Left renal pelvis (tissue), 4 donors: ENCODE results near the gene CHRNA9. TPM values are rescaled to one million over a fixed set of nuclear protein-coding genes. Genes with fewer than 3 reads are reported as not detected.
"Not testable (repeated sequence)": the region's sequence is repeated elsewhere in the genome, so short reads cannot be mapped to it uniquely, and the experiment has no call there.

Experiments used
- DNase-seq, 4 donors: peaks; one replicate each; pipeline ENCODE4 v3.0.0-alpha.2; 2013; ENCODE audit warnings: low read depth in 4 of 4, low spot score in 3 of 4
- polyA plus RNA-seq, 4 donors: library from polyadenylated mRNA; unstranded; fragments of 120-200 nt; gene quantifications; one replicate each; pipeline ENCODE4 v1.2.1, GENCODE V29; 2013; ENCODE audit not compliant: insufficient read length in 4 of 4

The CHRNA9 gene, protein sequence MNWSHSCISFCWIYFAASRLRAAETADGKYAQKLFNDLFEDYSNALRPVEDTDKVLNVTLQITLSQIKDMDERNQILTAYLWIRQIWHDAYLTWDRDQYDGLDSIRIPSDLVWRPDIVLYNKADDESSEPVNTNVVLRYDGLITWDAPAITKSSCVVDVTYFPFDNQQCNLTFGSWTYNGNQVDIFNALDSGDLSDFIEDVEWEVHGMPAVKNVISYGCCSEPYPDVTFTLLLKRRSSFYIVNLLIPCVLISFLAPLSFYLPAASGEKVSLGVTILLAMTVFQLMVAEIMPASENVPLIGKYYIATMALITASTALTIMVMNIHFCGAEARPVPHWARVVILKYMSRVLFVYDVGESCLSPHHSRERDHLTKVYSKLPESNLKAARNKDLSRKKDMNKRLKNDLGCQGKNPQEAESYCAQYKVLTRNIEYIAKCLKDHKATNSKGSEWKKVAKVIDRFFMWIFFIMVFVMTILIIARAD
- polyA plus RNA-seq: 1 to 10 TPM in 2 of 4 donors, under 1 TPM in 2; 0.19 to 1.8 (median 1.3) TPM

DNA sequence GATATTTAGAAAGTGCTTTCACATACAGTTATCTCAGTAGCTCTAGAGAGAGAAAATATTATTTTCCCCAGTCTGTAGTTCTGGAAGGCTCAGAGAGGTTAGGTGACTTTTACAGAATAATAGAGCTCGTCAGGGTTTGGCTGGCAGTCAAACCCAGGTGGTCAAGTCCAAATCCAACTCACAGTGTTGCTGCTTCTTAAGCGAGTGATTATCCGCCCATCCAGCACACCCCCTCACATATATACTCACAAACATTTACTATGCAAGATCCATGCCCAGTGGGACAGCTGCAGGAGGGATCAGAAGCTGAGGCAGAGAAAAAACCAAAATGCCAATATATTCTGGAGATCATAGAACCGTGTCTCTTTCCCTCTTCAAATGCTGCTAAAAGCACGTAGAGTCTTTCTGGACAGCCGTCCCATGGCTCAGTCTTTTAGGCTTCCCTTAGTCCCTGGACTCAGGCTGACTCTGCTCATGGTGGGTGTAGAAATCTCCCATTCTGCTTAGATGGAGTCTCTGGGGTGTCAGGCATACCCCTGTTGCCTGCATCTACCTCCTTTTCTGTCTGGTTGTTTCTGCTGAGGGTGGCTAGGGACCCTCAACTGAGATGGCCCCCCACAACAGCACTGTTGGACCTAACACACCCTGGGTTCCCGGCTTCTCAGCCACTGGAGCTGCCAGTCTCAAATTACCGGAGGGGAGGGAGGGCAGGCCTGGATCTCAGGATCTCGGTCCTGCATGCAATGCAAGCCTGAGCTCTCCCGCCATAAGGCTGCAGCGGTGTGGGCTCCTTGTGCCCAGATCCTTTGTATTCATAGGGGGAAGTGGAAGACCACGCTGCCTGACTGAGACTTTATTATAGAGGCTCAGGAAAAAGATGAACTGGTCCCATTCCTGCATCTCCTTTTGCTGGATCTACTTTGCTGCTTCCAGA is at the start of gene CHRNA9:
CHRNA9 (plus strand) TSS at position 743 of the 934 bp plus-strand sequence; CDS start at position 878, 135 bp downstream.
- DNase-seq: no peak

DNA sequence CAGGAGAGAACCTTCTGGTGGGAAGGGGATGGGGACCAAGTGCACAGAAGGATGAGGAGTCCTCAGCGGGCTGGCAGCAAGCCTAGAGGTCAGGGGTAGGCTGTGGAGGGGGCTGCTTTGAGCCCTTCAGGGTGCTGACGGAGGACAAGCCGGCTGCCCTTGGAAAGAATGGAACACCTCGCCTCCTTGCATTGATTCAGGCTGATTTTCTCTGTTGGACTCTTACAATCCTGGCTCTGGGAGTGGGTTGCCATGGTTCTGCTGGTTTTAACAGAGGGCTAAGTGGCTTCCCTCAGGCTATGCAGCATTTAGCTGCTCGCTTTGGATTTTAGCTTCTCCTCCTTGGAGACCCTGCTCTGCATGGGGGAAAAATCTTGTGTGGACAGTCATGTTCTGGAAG is 49.4 kb upstream of the CHRNA9 start:
- DNase-seq: no peak

DNA sequence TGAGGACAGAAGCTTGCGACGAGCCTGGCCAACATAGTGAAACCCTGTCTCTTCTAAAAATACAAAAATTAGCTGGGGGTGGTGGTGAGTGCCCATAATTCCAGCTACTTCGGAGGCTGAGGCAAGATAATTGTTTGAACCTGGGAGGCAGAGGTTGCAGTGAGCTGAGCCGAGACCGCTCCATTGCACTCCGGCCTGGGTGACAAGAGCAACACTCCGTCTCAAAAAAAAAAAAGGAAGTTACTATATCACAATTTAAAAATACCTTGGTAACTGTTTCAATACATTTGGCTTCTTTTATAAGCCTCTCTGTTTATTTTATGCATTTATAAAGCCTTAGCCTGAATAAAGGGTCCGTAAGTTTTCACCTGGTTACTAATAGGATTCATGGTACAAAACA is 46.6 kb upstream of the CHRNA9 start:
- DNase-seq: no peak

DNA sequence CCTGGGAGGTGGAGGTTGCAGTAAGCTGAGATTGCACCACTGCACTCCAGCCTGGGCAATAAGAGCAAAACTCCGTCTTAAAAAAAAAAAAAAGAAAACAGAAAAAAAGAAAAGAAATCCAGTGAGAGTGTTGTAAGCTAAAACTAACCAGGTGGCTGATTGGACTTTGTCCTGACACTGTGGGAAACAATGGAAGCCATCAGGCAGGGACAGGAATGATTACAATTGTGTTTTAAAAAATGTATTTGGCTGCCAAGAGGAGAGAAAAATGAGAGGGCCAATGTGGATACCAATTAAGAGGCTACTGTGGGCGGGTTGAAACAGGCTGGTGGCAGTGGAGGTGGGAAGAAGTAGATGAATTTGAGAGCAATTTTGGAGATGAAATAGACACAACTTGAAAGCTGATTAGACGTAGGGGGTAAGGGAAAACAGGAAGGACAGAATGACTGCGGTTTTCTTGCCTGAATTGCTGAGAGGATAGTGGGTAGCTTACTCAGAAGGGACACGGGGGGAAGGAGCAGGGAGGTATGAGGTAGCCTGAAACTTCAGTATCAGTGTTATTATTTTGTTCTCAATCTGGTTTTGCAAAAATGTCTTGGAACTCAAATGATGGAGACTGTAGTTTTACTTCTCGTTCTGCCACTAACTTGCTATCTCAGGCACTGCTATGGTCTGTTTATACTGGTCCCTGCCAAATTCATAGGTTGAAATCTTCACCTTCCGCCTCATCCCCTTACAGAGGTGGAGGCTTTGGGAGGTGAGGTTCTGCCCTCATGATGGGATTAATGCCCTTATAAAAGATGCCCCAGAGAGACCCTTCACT is 45.6 kb upstream of the CHRNA9 start:
- no peak for DNase-seq

DNA sequence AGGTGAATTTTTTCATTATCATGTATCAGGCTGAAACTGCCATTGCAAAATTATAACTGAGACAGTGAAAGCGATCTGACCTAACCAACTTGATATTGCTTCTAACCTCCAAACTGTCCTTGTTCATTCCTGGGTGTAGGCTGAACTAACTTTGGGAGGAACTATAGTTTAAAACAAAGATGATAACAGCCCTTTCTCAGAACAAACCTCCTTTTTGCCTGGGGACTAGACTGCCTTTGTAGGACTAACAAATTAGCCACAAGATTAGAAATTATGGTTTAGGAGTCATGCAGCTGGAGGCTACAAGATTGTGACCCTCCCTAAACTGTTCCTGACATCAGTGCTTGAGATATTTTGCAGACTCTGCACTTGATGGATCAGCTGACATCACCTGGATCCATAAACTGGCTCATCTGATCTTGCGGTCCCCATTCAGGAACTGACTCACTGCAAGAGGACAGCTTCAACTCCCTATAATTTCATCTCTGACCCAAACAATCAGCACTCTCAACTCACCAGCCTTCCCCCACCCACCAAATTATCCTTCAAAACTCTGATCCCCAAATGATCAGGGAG is 44.4 kb upstream of the CHRNA9 start:
- DNase-seq: not testable (repeated sequence)

DNA sequence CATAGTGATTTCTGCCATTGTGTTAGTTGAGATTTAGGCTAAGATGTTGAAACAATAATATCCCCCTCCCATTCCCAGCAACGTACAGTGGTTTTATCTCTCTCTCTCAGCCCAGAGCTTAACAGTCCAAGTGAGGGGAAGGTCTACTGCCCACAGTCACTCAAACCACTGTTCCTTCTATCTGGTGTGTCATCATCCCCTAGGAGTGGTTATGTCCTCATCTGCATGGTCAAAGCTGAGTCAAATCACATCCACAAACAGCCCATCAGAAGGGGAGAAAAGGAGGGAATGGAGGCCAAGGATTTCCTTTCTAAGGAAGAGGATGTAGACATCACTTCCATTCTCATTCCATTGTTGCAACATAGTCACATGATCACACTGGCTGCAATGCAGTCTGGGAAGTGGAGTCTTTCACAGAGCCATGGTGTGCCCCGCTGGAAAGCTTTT is 42.8 kb upstream of the CHRNA9 start:
- DNase-seq: no peak

DNA sequence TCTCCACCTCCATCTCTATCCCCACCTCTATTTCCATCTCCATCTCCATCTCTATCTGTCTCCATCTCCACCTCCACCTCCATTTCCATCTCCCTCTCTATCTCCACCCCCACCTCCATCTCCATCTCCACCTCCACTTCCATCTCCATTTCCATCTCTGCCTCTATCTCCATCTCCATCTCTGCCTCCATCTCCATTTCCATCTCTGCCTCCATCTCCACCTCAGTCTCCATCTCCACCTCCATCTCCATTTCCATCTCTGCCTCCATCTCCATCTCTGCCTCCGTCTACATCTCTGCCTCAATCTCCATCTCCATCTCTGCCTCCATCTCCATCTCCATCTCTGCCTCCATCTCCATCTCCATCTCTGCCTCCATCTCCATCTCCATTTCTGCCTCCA is 40.8 kb upstream of the CHRNA9 start:
- no peak for DNase-seq

DNA sequence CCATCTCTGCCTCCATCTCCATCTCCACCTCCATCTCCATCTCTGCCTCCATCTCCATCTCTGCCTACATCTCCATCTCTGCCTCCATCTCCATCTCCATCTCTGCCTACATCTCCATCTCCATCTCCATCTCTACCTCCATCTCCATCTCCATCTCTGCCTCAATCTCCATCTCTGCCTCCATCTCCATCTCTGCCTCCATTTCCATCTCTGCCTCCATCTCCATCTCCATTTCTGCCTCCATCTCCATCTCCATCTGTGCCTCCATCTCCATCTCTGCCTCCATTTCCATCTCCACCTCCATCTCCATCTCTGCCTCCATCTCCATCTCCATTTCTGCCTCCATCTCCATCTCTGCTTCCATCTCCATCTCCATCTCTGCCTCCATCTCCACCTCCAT is 40.1 kb upstream of the CHRNA9 start:
- DNase-seq: not testable (repeated sequence)

DNA sequence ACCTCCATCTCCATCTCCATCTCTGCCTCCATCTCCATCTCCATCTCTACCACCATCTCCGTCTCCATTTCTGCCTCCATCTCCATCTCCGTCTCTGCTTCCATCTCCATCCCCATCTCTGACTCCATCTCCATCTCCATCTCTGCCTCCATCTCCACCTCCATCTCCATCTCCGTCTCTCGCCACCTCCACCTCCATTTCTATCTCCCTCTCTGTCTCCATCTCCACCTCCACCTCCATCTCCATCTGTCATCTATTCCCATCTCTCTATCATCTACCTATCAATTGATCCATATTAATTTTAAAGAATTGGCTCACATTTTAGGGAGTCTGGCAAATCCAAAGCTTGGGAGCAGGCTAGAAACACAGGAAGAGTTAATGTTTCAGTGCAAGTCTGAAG is 39.6 kb upstream of the CHRNA9 start:
- DNase-seq: no peak

DNA sequence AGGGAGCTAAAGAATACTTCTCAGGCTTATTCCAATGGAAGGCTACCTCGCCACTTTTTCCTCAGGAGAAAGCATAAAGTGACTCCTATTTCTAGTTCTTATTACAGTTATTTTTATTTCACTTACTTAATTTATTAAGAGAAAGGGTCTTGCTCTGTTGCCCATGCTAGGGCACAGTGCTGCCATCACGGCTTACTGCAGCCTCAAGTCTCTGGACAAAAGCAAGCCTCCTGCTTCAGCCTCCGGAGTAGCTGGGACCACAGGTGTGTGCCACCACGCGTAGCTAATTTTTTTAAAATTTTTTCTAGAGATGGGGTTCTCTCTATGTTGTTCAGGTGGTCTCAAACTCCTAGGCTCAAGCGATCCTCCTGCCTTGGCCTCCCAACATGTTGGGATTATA is 36.0 kb upstream of the CHRNA9 start:
- no peak for DNase-seq

DNA sequence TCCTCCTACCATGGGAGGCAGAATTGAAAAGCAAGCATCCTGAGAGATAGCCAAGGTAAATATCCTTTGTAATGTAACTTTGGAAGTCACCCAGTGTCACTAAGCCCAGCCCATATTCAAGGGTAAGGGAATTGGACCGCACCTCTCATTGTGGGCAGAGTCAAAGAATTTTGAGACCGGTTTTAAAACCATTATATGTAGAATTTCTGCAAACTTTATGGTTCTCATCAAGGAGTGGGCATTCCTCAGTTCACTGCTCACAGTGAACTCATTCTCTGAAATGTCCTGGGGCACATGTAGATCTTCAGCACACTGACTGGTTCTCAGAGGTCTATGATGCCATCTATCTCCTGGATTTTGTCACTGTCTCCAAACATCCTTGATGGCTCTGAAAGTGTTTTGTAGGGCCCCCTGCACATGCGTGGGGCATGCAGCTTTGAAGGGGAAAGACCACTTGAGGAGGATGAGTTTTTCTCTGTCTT is 35.3 kb upstream of the CHRNA9 start:
- no peak for DNase-seq

DNA sequence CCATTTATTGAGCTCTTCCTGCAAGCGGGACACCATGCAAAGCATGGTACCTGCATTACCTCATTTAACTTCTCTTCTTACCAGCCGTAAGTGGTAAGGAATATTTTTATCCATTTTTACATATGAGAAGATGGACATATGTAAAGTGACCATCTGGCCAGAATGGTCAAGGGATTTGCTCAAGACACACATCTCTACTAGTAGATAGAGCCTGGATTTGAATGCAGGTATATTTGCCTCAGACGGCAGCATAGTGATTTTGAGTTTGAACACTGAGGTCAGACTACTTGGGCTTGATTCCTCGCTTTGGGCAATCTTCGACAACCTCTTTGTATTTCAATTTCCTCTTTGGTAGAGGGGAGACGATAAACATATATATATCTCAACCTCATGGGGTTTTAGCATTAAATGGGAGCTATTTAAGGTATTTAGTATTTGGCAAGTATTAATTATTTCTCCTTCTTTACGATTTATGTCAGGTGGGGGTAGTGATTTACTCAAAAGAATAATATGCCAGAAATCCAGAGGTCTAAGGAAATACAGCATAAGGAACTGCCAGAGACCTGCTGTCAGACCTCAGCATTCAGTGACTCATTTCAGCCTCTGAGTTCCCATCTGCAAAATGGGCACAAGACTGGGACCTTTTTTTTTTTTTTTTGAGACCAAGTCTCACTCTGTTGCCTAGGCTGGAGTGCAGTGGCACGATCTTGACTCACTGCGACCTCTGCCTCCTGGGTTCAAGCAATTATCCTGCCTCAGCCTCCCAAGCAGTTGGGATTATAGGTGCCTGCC is 34.6 kb upstream of the CHRNA9 start:
- DNase-seq: no peak

DNA sequence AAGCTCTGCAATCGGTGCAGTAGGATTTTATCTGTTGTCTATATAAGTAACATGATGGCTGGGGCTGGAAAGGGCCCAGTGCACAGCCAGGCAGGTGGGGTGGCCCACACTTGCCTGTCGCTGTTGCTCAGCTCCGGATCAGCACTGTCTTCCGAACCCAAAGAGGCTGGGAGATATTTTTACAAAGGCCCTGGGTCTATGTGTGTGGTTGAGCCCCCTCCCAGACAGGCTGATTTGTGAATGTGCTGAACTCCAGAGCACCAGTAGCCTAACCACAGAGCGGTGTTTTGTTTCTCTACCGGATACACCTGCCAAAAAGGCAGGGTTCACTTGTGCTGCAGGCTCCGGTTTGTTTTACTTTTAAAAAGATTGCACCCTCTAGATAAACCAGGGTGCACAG is 33.5 kb upstream of the CHRNA9 start:
- no peak for DNase-seq

DNA sequence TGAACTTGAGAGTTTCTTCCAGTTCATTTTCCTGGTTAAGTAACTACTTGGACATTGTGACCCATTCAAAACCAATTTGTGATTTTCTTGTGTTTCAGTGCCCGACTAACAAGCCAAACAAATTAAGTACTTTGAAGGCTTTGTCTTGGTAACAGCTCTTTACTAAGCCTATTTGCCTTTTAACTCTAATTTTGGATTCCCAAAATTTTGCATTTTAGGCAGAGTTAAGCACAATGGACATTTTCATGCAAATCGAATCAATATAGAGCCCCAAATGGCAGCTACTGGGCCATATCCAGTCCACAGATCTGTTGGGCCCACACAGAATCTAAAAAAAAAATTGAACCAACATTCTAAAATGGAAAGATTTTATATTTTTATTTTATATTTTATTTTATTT is 31.4 kb upstream of the CHRNA9 start:
- DNase-seq: no peak

DNA sequence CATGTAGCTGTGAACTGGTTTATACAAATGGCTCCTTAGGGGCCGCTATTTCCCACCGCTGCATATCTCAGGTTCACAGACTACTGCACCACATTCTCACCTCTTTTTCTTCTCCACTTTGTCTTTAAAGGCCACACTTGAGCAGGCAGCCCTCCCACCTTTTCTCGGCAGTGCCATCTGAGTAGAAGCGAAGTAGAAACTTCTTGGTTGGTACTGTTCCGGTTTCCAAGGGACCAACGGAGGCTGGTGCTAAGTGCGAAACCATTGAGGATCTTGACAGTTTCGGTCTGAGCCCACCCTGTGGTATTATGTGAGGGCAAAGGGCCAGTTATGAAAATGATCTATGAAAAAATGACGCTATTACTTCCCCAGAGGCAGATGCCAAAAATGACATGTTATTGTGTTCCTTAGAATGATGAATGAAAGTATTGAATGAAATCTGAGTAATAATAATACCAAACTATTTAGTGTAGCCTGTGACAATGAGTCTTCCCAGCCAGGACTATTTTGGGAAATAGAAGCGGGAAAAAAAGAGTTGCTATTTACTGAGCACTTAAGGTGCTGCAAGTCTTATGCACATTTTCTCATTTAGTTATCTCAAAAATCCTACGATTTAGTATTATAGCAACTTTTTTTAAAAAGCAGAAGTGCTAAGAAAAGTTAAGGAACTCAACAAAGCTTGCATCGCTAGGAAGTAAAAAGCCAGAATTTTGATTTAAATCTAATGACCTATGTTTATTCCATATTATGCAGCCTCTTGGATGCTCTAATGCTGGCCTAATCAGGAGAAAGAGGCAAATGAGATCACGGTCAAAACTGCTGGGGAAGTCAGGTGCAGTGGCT is 29.6 kb upstream of the CHRNA9 start:
- DNase-seq: no peak

DNA sequence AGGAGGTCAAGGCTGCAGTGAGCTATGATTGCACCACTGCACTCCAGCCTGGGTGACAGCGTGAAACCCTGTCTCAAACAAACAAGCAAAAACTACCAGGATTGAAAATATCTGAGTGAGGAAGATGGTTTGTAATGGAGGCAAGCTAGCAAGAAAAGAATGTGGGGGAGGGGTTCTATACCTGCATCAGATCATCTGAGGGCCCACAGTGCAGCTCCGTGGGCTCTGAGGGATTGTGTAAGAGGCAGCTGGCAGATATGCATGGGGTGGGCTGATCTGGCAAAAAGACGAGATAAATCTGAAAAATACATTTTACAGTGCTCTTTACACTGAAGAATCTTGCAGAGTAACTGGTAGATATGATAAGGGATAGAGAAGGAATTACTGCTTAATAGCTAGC is 28.9 kb upstream of the CHRNA9 start:
- DNase-seq: no peak

DNA sequence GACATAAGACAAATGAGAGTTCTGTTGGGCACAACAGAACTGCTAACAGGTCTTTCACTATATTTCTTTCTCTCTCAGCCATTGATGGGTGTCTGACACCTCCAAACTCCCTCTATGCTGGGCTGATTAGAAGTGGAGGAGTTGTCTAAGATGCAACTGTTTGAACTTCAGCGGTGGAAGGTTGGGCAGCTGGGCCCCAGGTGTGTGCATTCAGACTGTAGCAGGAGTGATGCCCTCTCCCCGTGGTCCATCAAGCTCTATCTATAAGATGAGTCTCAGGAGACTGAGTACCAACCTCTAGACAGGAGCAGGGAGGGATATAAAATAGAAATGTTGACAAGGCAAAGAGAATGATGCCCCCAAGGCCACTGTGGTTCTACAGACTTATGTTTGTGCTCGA is 28.2 kb upstream of the CHRNA9 start:
- DNase-seq: no peak
